ENCODE measurements around the gene CACUL1.

- TF ChIP-seq, protein P1, sequence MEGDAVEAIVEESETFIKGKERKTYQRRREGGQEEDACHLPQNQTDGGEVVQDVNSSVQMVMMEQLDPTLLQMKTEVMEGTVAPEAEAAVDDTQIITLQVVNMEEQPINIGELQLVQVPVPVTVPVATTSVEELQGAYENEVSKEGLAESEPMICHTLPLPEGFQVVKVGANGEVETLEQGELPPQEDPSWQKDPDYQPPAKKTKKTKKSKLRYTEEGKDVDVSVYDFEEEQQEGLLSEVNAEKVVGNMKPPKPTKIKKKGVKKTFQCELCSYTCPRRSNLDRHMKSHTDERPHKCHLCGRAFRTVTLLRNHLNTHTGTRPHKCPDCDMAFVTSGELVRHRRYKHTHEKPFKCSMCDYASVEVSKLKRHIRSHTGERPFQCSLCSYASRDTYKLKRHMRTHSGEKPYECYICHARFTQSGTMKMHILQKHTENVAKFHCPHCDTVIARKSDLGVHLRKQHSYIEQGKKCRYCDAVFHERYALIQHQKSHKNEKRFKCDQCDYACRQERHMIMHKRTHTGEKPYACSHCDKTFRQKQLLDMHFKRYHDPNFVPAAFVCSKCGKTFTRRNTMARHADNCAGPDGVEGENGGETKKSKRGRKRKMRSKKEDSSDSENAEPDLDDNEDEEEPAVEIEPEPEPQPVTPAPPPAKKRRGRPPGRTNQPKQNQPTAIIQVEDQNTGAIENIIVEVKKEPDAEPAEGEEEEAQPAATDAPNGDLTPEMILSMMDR (IDR thresholded peaks at IDR 0.05) = no peak
- TF ChIP-seq POLR2A (IDR thresholded peaks at IDR 0.05) = no peak
Measured at GRCh38 chr10:118799777-118800176, 45.0 kb upstream of the CACUL1 start.

All from breast epithelium (tissue), 3 donors.